Measurements from ENCODE around the gene ARHGEF4.

The ARHGEF4 gene

GRCh38 chr2:130831356-130831755 lies 5.4 kb upstream of the ARHGEF4 start:
- no peak for TF ChIP-seq CTCF (IDR thresholded peaks at IDR 0.05)

GRCh38 chr2:130832296-130832940 lies 4.3 kb upstream of the ARHGEF4 start:
- no peak for TF ChIP-seq CTCF (IDR thresholded peaks at IDR 0.05)

- TF ChIP-seq CTCF (IDR thresholded peaks at IDR 0.05), result no peak
Measured at GRCh38 chr2:130834091-130834930, 2.4 kb upstream of the ARHGEF4 start.

GRCh38 chr2:130834931-130835765 lies 1.6 kb upstream of the ARHGEF4 start:
- no peak for TF ChIP-seq CTCF (IDR thresholded peaks at IDR 0.05)

GRCh38 chr2:130835766-130836015 lies 1.0 kb upstream of the ARHGEF4 start:
- TF ChIP-seq CTCF (IDR thresholded peaks at IDR 0.05), result no peak

- TF ChIP-seq CTCF (IDR thresholded peaks at IDR 0.05), result no peak
Measured at GRCh38 chr2:130837175-130837810, 579 bp downstream of the ARHGEF4 start.

GRCh38 chr2:130837811-130838565 lies 1.3 kb downstream of the ARHGEF4 start:
- no peak for TF ChIP-seq CTCF (IDR thresholded peaks at IDR 0.05)

All from LNCAP (cell line).